Caco-2 (cell line): Measurements from ENCODE around the gene FNDC3B. TPM values are rescaled to one million over a fixed set of nuclear protein-coding genes. Genes with fewer than 3 reads are reported as not detected.
A peak's percentile ranks its signal among the peaks of the same experiment; 100 is the strongest.

Experiments used
- BruUV-seq: library from RNA; stranded (reverse); fragments of 400-500 nt; replicated peaks from 2 replicates; lab custom pipeline; 2021; lab: Mats Ljungman, UMichigan
- CTCF ChIA-PET: fragments of 300-600 bp; sonication (Branson Sonifier 250); formaldehyde crosslinking; loops from one replicate; lab custom pipeline; 2022; ENCODE audit warnings: antibody characterized with exemption; lab: Charles Lee
- POLR2A ChIA-PET: fragments of 300-600 bp; sonication (Branson Sonifier 250); formaldehyde crosslinking; loops from one replicate; lab custom pipeline; 2022; ENCODE audit warnings: antibody characterized with exemption; lab: Charles Lee
- DNase-seq, 2 experiments: peaks; one replicate each; pipeline versions ENCODE4 v3.0.0 to v3.0.0-alpha.2; 2020 to 2022
- H3K27me3 ChIP-seq: replicated peaks from 2 replicates; pipeline ENCODE4 v1.6.0; 2011; ENCODE audit warnings: low read length; ENCODE audit not compliant: control insufficient read depth, insufficient read depth
- H3K36me3 ChIP-seq: 2 replicates; pipeline ENCODE4 v1.5.1; 2011; ENCODE audit warnings: low read length; ENCODE audit not compliant: control insufficient read depth, insufficient read depth
- H3K4me1 ChIP-seq: fragments of 250-450 bp; sonication (Bioruptor Pico); 2 replicates; pipeline ENCODE4 v1.5.1; 2020; ENCODE audit warnings: mild to moderate bottlenecking
- H3K4me3 ChIP-seq: 2 replicates; pipeline ENCODE4 v1.5.1; 2011; ENCODE audit warnings: low read depth, mild to moderate bottlenecking, control low read depth, low read length
- H3K9me3 ChIP-seq: fragments of 250-450 bp; sonication (Bioruptor Pico); 2 replicates; pipeline ENCODE4 v1.5.1; 2020; ENCODE audit warnings: mild to moderate bottlenecking, moderate library complexity
- H3K27ac Mint-ChIP-seq: one replicate; pipeline ENCODE4 v1.8.0; 2022; ENCODE audit warnings: mixed read lengths; ENCODE audit not compliant: unreplicated experiment
- H3K27me3 Mint-ChIP-seq: one replicate; pipeline ENCODE4 v1.8.0; 2022; ENCODE audit warnings: mixed read lengths; ENCODE audit not compliant: insufficient read depth, unreplicated experiment
- H3K36me3 Mint-ChIP-seq: one replicate; pipeline ENCODE4 v1.8.0; 2022; ENCODE audit warnings: mild to moderate bottlenecking, mixed read lengths; ENCODE audit not compliant: insufficient read depth, unreplicated experiment
- H3K4me1 Mint-ChIP-seq: one replicate; pipeline ENCODE4 v1.8.0; 2022; ENCODE audit warnings: low read depth, mixed read lengths; ENCODE audit not compliant: unreplicated experiment
- H3K4me3 Mint-ChIP-seq: one replicate; pipeline ENCODE4 v1.8.0; 2022; ENCODE audit warnings: mild to moderate bottlenecking, moderate library complexity, mixed read lengths; ENCODE audit not compliant: unreplicated experiment
- H3K9me3 Mint-ChIP-seq: one replicate; pipeline ENCODE4 v1.8.0; 2022; ENCODE audit warnings: mixed read lengths; ENCODE audit not compliant: unreplicated experiment
- intact Hi-C: fragments of 100-400 bp; cut with micrococcal nuclease; formaldehyde crosslinking; loops from one replicate; pipeline ENCODE4 v1.10.0; 2022; ENCODE audit not compliant: unreplicated experiment
- total RNA-seq: library from RNA; stranded (reverse); gene quantifications from 2 replicates; pipeline ENCODE4 v1.2.3, GENCODE V29; 2022
- TF ChIP-seq, protein P1 (sequence below), 2 experiments: fragments of 200-600 bp in 1 of 2; IDR thresholded peaks; 1 replicate in 1 of 2; 2 replicates in 1 of 2; pipeline versions ENCODE4 v1.5.1 to v1.8.0; 2011 to 2022; ENCODE audit warnings: antibody characterized with exemption in 1 of 2, control low read depth in 1 of 2, inconsistent platforms in 1 of 2, low read depth in 1 of 2, low read length in 1 of 2, mild to moderate bottlenecking in 1 of 2, moderate library complexity in 1 of 2; ENCODE audit not compliant: insufficient read depth in 1 of 2, severe bottlenecking in 1 of 2, unreplicated experiment in 1 of 2

FNDC3B gene
- total RNA-seq, 1 experiment from 2014 or later = 59.8 TPM

DNA sequence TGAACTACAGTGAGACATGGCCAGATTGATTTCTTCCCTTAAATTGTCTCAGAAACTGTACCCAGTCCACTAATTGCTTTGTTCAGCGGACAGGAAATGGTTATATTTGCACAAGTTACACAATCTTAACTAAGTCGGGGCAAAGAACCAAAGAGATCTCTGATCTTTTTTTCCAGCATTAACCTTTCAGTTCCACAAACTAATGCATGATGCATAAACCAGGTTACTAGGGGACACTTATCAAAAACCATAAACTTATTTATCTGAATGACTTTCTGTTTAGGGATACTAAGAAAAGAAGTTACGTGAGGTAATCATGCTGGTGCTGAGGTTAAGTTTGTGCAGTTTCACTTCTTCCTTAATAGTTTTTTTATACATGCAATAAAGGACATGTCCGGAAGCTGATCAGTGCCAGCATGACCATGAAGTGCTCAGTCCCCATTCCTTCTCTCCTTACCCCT, 22.4 kb downstream of the FNDC3B start:
- Mint-ChIP-seq H3K4me1 (peaks cover 31% of the 10 kb centered on the region), H3K36me3 (peaks cover 28% of the 10 kb centered on the region), H3K4me3 (peak overlapping the region; percentile 58), H3K27me3 (no peaks in the 10 kb centered on the region), H3K27ac (no peak overlapping the region), H3K9me3 (no peaks in the 10 kb centered on the region)
- ChIA-PET CTCF (no interaction called here), POLR2A (no interaction called here)
- BruUV-seq = no TSS peak
- TF ChIP-seq, protein P1, sequence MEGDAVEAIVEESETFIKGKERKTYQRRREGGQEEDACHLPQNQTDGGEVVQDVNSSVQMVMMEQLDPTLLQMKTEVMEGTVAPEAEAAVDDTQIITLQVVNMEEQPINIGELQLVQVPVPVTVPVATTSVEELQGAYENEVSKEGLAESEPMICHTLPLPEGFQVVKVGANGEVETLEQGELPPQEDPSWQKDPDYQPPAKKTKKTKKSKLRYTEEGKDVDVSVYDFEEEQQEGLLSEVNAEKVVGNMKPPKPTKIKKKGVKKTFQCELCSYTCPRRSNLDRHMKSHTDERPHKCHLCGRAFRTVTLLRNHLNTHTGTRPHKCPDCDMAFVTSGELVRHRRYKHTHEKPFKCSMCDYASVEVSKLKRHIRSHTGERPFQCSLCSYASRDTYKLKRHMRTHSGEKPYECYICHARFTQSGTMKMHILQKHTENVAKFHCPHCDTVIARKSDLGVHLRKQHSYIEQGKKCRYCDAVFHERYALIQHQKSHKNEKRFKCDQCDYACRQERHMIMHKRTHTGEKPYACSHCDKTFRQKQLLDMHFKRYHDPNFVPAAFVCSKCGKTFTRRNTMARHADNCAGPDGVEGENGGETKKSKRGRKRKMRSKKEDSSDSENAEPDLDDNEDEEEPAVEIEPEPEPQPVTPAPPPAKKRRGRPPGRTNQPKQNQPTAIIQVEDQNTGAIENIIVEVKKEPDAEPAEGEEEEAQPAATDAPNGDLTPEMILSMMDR (IDR thresholded peaks at IDR 0.05; ENCODE audit: insufficient read depth in 1 of 2, low read depth in 1 of 2, low read length in 1 of 2, severe bottlenecking in 1 of 2, unreplicated experiment in 1 of 2) = no peak
- intact Hi-C loops = loop anchor here (2.0 kb wide), 1 partner anchor 35 kb away; no protein-coding TSS in a partner anchor
- Histone ChIP-seq H3K4me3 (no peak overlapping the region), H3K27me3 (no peaks in the 10 kb centered on the region), H3K36me3 (no peaks in the 10 kb centered on the region; the same call in 1 of the 2 replicates), H3K9me3 (no peaks in the 10 kb centered on the region), H3K4me1 (peaks cover 53% of the 10 kb centered on the region)
- no peak for DNase-seq

DNA sequence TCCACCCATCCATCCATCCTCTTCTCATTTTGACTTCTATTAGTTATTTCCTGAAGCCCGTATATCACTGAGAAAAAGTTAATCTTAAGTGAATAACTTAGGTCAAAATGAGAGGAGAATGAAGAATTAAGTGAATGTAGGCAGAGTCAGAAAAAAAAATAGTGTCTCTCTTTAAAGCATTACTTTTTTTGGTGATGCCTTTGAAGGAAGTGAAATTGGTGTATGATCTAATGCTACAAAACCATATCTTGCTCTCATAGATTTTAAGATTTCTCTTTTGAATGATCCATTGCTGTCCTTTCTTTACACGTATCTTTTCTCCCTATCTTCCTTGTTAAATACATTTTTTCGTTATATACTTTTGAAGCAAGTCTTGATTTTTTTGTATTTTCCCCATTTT, 23.4 kb downstream of the FNDC3B start:
- H3K36me3 Mint-ChIP-seq = peaks cover 19% of the 10 kb centered on the region
- BruUV-seq = no TSS peak
- CTCF ChIA-PET = no interaction called here

DNA sequence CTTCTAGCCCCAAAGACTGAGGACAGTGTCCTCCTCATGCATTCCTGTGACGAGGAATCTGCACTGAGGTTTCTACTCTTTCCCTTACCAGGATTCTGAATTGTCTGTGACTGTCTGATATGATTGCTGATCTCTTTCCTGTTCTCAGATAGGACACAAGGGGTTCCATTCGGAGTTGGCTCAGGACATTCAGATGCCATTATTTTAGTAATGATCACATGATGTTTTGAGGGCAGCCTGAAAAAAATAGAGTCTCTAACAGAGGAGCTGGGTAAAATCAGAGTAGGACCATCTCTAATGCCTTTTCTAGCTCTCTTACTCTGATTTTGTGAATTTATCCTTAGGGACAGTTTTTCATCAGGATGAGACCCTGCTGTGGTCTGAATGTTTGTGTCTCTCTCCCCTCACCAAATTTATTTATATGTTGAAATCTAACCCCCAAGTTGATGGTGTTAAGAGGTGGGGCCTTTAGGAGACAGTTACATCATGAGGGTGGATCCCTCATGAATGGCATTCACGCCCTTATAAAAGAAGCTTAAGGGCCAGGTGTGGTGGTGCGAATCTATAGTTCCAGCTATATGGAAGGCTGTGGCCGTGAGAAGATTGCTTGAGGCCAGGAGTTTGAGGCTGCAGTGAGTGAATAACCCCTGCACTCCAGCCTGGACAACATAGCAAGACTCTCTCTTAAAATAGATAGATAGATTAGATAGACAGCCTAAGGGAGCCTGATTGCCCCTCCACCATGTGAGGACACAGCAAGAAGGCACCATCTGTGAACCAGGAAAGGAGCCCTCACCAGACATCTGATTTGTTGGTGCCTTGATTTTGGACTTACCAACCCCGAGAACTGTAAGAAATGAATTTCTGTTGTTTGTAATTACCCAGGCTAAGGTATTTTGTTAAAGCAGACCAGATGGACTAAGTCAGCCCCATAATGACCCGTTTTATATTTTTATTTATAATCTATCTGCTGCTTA, 24.4 kb downstream of the FNDC3B start:
- POLR2A ChIA-PET = no interaction called here
- Histone ChIP-seq H3K4me1 (peaks cover 57% of the 10 kb centered on the region), H3K36me3 (no peaks in the 10 kb centered on the region; the same call in 1 of the 2 replicates), H3K27me3 (no peaks in the 10 kb centered on the region), H3K9me3 (no peaks in the 10 kb centered on the region), H3K4me3 (no peak overlapping the region)
- intact Hi-C loops = no loop called here
- Mint-ChIP-seq H3K27me3 (no peaks in the 10 kb centered on the region), H3K9me3 (no peaks in the 10 kb centered on the region), H3K4me3 (peak overlapping the region; percentile 23), H3K27ac (peak overlapping the region; percentile 6), H3K36me3 (peaks cover 26% of the 10 kb centered on the region), H3K4me1 (peaks cover 36% of the 10 kb centered on the region)
- BruUV-seq = no TSS peak
- CTCF ChIA-PET = no interaction called here
- TF ChIP-seq, protein P1 (IDR thresholded peaks at IDR 0.05; ENCODE audit: insufficient read depth in 1 of 2, low read depth in 1 of 2, low read length in 1 of 2, severe bottlenecking in 1 of 2, unreplicated experiment in 1 of 2) = no peak
- no peak for DNase-seq

More for the DNA sequence above, 23.4 kb downstream of the FNDC3B start:
- H3K27ac Mint-ChIP-seq = peak overlapping the region; percentile 6
- no peaks in the 10 kb centered on the region for H3K9me3 ChIP-seq
- no peaks in the 10 kb centered on the region for H3K27me3 Mint-ChIP-seq
- H3K27me3 ChIP-seq = no peaks in the 10 kb centered on the region
- no peak for DNase-seq
- TF ChIP-seq, protein P1 (IDR thresholded peaks at IDR 0.05; ENCODE audit: insufficient read depth in 1 of 2, low read depth in 1 of 2, low read length in 1 of 2, severe bottlenecking in 1 of 2, unreplicated experiment in 1 of 2) = no peak
- no peaks in the 10 kb centered on the region for H3K9me3 Mint-ChIP-seq
- no peak overlapping the region for H3K4me3 ChIP-seq
- H3K36me3 ChIP-seq = no peaks in the 10 kb centered on the region; the same call in 1 of the 2 replicates
- peak overlapping the region; percentile 23 for H3K4me3 Mint-ChIP-seq
- POLR2A ChIA-PET = no interaction called here
- peaks cover 57% of the 10 kb centered on the region for H3K4me1 ChIP-seq
- intact Hi-C loops = no loop called here
- H3K4me1 Mint-ChIP-seq = peaks cover 32% of the 10 kb centered on the region
